M059J (cell line): ENCODE data around the gene SLFNL1. TPM values are rescaled to one million over a fixed set of nuclear protein-coding genes. Genes with fewer than 3 reads are reported as not detected.

ENCODE experiments used
- DNase-seq: peaks from one replicate; pipeline ENCODE4 v3.0.0-alpha.2; 2012; ENCODE audit warnings: low read depth
- total RNA-seq: library from RNA; depleted of rRNA; stranded (reverse); fragments of >200 nt; shearing (Covaris generic); gene quantifications from 2 replicates; pipeline ENCODE4 v1.2.3, GENCODE V29; 2014

SLFNL1 gene
- total RNA-seq, 1 experiment from 2014 or later = 0.15 TPM

GRCh38 chr1:41020109-41020576 is 1.4 kb downstream of the SLFNL1 start:
- no peak for DNase-seq

GRCh38 chr1:41019353-41019745 is 2.2 kb downstream of the SLFNL1 start:
- no peak for DNase-seq

GRCh38 chr1:41018018-41018410 is 3.5 kb downstream of the SLFNL1 start:
- no peak for DNase-seq

GRCh38 chr1:41017141-41018017 is 4.1 kb downstream of the SLFNL1 start:
- DNase-seq = no peak

GRCh38 chr1:41015897-41016470 is 5.5 kb downstream of the SLFNL1 start:
- DNase-seq = no peak

- DNase-seq = no peak
These were observed 6.1 kb downstream of the SLFNL1 start for GRCh38 chr1:41015281-41015896.

GRCh38 chr1:41014871-41015270 is 6.7 kb downstream of the SLFNL1 start:
- DNase-seq = no peak

GRCh38 chr1:41013796-41014195 is 7.7 kb downstream of the SLFNL1 start:
- DNase-seq = no peak

GRCh38 chr1:41013024-41013423 is 8.5 kb downstream of the SLFNL1 start:
- no peak for DNase-seq

- no peak for DNase-seq
These were observed 11.2 kb downstream of the SLFNL1 start for GRCh38 chr1:41010345-41010744.

GRCh38 chr1:41009466-41009865 is 12.1 kb downstream of the SLFNL1 start:
- DNase-seq = no peak

- DNase-seq = no peak
These were observed 14.3 kb downstream of the SLFNL1 start for GRCh38 chr1:41006942-41007865.

GRCh38 chr1:41005876-41006275 is 15.6 kb downstream of the SLFNL1 start:
- no peak for DNase-seq

- peak; percentile 99 for DNase-seq
These were observed 17.8 kb downstream of the SLFNL1 start for GRCh38 chr1:41003640-41004220.

- no peak for DNase-seq
These were observed 18.3 kb downstream of the SLFNL1 start for GRCh38 chr1:41003127-41003639.

- DNase-seq = no peak
These were observed 22.9 kb downstream of the SLFNL1 start for GRCh38 chr1:40998668-40999067.

GRCh38 chr1:40997096-40997495 is 24.4 kb downstream of the SLFNL1 start:
- no peak for DNase-seq

- DNase-seq = no peak
These were observed 32.5 kb downstream of the SLFNL1 start for GRCh38 chr1:40989066-40989465.

- DNase-seq = no peak
These were observed 33.2 kb downstream of the SLFNL1 start for GRCh38 chr1:40988280-40988679.

- DNase-seq = no peak
These were observed 33.9 kb downstream of the SLFNL1 start for GRCh38 chr1:40987439-40988276.
